ENCODE results near the gene MMP25.
"Not testable (repeated sequence)": the region's sequence is repeated elsewhere in the genome, so short reads cannot be mapped to it uniquely, and the experiment has no call there.

Gene MMP25

DNA sequence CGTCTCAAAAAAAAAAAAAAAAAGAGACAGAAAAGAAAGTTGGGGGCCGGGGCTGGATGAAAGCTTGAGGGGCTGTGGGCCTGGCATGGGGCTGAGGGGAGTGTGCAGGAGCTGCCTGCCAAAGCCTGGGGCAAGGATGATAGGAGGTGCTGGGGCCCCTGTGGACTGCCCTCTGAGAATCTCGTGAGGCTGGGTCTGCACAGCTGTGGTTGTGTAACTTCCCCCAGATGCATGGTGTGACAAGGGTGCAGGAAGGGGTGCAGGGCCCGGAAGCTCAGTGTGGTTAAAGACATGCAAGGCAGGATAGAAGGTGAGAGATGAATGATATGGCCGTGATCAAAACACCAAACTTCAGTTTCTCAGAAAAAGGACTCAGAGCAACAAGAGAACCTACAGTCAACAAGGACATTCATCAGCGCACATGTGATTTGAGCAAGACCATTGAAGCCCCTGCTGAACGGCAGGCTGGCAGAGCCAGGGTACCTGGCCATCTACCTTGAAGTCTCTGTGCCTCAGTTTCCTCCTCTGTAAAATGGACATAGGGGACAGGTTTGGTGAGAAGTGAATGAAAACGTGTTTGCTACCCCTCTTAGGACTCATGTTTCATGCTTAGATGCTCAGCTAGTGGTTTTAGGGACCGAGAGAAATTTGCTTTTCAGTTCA lies 28.6 kb downstream of the MMP25 start:
- no peak for DNase-seq

DNA sequence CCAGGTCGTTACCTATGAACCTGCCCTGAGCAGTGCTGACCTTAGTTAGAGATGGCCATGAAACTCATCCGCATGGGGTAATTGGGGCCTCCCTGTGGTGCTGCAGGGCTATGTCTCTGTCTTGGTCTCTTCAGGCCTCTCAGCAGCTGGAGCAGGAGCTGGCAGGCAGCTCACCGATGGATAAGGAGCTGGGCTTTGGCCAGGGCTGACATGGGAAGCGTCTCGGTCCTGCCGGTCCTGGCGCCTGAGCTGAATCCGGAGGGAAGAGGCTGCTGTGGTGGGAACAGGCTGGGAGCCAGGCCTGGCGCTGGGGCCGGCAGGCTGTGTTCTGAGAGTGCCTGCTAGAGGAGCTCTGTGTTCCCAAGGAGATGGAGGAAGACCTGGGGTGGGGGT lies 29.2 kb downstream of the MMP25 start:
- no peak for DNase-seq

DNA sequence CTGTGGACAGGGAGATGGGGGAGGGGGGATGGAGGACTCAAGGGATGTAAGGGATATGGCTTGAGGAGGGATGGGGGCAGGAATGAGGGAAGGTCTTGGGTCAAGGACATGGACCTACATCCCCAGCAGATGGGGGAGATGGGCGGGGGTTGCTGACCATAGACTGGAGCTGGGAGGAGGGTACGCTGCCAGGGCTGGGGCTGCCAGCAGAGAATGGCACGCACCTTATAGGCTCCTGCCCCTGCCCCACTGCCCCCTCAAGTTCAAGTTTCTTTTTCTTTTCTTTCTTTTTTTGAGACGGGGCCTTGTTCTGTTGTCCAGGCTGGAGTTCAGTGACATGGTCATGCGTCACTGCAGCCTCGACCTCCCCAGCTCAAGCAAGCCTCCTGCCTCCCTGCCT lies 29.6 kb downstream of the MMP25 start:
- not testable (repeated sequence) for DNase-seq

DNA sequence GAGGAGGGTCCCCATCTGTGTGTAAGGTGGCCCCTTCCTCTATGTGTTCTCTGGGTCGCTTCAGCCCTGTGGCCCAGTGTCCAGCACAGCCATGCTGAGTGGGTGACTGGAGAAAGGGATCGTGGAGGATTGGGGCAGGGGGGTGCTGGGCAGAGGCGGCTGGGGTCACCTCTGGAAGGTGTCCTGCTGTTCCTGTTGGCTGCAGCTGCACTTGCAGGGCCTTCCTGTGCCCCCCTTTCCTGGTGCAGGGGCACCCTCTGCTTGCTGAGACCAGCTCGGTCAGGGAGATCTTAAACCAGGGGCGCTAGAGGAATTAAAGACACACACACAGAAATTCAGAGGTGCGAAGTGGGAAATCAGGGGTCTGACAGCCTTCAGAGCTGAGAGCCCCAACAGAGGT lies 30.2 kb downstream of the MMP25 start:
- DNase-seq = no peak

DNA sequence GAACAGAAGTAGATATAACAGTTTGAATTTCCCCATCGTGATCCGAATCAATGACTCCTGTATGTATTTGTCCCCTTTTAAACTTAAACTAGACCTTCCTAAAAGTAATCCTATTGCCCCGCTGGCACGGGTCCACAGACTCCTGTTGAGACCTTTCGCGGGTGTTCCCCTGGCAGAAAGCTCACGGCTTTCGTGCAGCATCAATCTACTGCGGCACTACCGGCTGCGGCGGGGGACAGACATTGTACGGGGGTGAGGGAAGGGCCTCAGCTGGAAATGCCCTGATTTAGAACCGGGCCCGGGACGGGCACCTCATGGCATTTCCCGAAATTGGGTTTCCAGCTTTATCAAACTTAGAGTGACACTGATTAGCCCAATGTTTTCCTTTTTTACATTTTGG lies 33.7 kb downstream of the MMP25 start:
- DNase-seq = no peak

DNA sequence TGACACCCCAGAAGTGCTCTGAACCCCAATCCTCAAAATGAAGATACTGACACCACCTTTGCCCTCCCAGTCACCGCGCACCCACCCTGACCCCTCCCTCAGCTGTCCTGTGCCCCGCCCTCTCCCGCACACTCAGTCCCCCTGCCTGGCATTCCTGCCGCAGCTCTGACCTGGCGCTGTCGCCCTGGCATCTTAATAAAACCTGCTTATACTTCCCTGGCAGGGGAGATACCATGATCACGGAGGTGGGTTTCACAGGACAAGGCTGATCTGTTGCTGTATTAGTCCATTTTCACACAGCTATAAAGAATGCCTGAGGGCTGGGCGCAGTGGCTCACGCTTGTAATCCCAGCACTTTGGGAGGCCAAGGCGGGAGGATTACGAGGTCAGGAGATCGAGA lies 35.6 kb downstream of the MMP25 start:
- DNase-seq = not testable (repeated sequence)

DNA sequence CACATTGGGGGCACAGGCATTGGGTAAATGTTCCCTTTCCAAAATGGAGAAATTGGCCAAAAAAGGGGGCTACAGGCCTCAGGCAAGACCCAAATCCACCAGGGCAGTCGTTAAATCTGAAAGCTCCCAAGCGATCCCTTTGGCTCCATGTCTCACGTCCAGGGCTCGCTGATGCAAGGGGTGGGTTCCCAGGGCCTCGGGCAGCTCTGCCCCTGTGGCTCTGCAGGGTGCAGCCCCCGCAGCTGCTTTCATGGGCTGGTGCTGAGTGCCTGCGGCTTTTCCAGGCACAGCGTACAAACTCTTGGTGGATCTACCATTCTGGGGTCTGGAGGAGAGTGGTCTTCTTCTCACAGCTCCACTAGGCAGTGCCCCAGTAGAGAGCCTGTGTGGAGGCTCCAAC lies 37.0 kb downstream of the MMP25 start:
- not testable (repeated sequence) for DNase-seq

DNA sequence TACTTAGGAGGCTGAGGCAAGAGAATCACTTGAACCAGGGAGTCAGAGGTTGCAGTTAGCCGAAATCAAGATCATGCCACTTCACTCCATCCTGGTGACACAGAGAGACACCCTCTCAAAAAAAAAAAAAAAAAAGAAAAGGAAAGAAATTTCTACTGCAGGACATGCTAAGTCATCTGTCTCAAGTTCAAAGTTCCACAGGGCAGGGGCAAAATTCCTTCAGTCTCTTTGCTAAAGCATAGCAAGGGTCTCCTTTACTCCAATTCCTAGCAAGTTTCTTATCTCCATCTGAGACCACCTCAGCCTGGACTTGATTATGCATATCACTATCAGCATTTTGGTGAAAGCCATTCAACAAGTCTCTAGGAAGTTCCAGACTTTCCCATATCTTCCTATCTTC lies 38.1 kb downstream of the MMP25 start:
- no peak for DNase-seq

DNA sequence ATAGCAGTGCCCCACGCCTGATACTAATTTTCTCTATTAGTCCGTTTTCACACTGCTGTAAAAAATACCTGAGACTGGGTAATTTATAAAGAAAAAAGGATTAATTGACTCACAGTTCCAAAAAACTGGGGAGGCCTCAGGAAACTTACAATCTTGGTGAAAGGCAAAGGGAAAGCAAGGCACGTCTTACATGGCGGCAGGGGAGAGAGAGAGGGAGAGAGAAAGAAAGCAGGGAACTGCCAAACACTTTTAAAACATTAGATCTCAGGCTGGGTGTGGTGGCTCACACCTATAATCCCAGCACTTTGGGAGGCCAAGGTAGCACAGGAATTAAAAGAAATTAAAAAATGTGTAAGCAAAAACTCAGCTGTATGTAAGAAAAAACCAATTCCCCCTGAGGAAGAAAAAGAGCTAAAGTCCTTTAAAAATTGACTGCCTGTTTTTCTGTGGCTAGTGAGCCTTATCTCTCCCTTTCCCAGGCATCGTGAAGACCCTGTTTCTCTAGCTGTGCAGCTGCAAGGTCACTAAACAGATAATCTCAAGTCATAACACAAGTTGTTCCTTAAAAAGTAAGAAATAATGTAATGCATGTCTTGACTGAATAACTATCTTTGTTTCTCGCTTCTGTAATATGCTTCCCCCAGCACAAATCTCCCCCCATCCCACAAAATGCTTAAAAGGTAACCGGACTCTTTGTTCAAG lies 38.8 kb downstream of the MMP25 start:
- no peak for DNase-seq

DNA sequence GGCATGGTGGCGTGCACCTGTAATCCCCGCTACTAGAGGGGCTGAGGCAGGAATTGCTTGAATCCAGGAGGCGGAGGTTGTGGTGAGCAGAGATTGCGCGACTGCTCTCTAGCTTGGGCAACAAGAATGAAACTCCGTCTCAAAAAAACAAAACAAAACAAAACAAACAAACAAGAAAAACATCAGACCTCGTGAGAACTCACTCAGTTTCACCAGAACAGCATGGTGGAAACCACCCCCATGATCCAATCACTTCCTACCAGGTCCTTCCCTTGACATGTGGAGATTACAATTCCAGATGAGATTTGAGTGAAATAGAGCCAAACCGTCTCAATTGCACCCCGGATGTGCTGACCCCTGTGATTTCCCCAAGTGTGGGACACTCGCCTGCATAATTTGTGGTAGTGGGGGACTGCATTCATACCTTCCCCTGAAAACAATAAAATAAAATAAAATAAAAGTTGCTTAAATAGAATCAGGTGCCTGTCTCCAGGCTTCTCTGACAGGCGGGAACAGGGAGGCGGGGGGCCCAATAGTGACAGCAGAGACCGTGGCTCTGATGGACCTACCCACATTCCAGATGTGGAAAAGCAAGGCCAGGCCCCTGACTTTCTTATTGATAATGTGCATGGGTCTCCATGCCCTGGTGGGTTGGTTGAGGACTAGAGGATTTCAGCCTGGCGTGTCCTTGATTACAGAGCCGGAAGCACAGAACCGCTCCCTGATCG lies 39.7 kb downstream of the MMP25 start:
- no peak for DNase-seq

DNA sequence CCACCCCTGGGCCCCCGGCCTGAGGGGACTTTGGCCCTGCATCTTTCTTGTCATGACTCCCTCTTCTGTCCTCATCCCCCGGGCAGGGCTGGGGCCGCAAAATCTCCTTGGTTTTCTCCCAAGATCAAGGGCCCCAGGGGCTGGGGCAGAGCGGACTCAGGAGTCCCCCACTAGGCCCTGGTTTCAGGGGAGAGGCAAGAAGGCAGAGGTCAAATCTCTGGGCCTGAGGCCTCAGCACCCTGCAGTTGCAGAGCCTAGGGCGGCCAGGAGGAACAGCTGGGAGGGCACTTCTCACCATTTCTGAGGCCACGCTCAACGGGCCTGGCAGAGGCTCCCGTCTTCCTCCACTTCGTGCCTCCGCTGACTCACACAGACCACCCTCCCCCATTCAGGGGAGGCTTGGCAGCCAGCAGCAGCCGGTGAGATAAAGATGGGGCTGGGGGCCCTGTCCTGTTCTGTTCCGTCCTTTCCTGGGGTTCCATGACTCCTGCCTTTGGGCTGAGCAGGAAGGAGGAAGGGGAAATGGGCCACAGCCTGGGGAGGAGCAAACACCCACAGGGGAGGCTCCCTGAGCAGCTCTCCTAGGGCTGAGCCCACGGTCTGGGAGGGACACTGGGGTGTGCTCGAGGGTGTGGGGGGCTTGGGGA lies 40.4 kb downstream of the MMP25 start:
- no peak for DNase-seq

DNA sequence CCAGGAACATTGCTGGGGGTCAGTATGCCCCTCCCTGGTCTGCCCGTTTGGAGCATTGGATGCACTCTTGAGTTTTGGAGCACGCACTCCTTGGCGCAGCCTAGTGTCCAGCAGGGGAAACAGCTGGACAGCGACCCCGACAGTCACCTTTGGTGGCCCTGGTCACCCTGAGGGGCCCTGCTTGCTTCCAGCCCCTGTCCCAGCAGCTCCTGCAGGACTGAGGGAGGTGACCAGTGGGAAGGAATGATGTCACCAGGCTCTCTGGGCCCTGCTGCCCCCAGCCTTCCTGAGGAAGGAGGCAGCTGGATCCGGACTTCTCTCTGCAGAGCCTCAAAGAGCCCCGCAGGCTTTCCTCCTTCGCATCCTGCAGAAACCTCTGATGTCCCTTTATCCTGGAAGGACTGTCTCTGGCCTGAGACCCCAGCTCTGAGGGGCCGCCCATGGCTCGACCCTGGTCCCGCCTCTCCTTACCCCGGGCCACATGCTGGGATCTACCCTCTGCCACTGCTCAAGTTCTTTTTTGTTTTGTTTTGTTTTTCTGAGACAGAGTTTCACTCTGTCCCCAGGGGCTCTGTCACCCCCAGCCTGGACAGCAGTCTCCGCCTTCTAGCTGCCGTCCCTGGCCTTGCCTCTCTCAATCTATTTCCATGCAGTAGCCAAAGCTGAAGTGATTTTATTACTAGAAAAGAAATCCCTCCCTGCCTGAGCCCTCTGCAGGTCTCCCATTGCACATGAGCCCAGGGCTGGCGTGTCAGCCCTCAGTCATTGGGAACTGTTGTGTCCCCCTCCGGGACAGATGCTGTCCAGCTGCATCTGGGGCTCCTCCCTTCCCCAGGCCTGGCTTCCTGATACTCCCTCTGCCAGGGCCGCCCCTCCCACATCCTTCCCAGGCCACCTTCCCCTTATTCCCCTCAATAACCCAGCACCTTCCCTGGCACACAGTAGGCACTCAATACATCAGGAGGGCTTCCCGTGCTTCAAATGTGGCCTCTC lies 41.2 kb downstream of the MMP25 start:
- DNase-seq = no peak

DNA sequence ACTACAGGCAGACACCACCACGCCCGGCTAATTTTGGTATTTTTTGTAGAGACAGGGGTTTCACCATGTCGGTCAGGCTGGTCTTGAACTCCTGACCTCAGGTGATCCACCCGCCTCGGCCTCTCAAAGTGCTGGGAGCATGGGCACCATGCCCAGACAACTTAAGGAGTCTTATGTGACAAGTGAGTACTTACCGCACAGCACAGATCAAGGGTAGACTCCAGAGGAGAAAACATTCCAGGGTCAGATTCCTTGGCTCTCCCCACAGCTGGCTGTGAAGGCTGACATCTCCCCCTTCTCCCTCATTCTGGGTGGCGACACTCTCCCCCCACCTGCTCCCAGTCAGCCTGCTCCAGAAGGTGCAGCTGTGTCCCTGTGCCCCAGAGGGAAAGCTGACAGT lies 42.1 kb downstream of the MMP25 start:
- DNase-seq = no peak

DNA sequence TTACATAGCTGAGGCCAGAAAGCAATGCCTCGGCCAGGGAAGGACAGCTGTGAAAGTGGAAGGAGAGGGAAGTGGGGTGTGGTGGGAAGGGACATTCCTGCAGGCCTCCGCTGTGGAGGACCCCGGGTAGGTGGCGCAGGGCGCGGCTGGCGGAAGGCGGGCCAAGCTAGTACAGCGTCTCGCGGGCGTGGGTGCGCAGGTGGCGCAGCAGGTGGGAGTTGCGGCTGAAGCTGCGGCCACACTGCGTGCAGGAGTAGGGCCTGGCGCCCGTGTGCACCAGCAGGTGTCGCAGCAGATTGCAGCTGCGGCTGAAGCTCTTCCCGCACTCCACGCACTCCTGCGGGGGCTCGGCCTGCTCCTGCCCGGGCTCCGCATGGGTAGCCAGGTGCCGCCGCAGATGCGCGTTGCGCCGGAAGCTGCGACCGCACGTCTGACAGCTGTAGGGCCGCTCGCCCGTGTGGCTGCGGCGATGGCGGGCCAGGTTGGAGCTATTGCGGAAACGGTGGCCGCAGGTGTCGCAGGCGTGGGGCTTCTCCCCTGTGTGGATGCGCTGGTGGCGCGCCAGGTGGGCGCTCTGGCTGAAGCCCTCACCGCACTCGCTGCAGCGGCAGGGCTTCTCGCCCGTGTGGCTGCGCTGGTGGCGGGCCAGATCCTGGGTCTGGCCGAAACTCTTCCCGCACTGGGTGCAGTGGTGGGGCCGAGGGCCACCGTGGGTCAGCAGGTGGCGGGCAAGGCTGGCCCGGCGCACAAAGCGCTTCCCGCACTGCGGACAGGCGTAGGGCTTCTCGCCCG lies 42.8 kb downstream of the MMP25 start:
- DNase-seq = no peak

DNA sequence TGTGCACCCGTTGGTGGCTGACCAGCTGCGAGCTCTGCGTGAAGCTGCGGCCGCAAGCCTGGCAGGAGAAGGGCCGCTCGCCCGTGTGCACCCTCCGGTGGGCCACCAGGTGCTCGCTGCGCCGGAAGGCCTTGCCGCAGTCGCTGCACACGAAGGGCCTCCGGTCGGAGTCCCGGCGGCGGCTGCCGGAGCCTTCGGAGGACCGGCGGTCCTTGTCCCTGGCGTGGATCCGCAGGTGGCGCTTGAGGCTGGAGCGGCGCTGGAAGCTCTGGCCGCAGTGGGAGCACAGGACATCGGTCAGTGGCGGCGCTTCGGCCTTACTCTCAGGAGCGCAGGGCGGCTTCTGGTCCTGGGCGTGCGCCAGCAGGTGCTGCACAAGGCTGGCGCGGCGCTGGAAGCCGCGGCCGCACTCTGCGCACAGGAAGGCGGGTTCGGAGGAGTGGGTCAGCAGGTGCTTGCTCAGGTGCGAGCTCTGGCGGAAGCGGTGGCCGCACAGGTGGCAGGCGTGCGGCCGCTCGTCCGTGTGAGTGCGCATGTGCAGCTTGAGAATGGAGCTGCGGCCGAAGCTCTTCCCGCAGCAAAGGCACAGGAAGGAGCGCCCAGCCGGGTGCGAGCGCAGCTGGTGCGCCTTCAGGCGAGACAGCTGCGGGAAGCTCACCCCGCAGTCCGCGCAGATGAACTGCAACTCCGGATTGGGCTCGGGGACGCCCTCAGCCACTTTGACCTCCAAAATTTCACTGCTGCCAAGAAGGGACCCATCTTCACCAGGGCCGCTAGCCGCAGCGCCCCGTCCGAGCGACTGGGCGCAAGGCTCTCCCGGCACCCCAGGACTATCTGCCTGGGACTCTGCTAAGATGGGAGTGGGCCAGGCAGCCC lies 43.6 kb downstream of the MMP25 start:
- peak; percentile 32 for DNase-seq

DNA sequence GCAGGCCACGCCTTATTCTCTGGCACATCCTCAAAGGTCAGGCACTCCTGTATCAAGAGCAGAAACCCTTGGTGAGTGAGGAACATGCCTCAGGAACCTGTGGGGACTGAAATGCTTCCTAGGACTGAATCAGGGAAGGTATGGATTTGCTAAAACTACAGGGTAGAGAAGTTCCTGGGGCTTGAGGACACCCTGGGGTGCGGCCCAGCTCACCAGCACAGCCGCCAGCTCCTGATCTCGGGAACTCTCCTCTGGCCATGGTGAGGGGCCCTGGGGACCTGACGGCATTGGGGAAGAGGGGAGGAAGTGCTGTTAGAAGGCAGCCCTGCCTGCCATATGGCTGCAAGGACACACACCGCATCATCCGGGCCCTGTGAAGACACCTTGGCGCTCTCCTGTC lies 45.2 kb downstream of the MMP25 start:
- DNase-seq = no peak

DNA sequence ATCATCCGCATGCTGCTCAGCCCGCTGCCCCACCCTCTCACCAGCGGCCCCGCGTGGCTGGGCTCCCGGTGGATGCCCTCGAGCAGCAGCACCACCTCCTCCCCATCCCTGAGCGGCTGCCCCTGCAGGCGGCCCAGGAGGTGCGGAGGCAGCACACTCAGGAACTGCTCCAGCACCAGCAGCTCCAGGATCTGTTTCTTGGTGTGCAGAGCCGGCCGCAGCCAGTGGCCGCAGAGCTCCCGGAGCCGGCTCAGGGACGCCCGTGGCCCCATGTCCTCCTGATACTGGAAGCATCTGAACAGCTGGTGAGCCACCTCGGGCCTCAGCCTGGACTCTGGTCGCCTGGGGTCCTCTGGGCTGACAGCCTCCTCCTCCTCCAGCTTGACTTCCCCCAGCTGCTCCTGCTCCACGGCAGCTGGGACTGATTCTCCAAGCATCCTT lies 46.2 kb downstream of the MMP25 start:
- no peak for DNase-seq

DNA sequence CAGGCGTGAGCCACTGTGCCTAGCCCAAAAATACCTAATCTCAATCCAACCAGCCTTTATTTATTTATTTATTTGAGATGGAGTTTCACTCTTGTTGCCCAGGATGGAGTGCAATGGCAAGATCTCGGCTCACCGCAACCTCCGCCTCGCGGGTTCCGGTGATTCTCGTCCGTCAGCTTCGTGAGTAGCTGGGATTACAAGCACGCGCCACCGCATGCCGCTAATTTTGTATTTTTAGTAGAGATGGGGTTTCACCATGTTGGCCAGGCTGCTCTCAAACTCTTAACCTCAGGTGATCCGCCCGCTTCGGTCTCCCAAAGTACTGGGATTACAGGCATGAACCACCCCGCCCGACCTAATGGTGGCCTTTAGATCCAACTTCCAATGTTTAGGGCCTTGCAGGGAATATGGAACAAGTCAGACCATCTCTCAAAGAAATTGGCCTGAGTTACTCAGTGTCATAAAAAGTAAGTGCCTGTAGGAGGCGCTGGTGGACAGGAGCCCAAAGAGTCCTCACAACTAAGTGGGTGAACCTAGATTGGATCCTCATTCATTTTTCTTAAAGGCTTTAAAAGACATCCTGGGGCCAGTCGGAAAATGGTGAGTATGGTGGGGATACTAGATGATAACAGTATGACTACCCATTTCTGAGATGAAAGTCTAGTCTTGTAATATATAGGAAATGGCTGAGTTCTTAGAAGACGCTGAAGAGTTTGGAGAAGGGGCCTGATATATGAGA lies 48.1 kb downstream of the MMP25 start:
- peak; percentile 35 for DNase-seq

DNA sequence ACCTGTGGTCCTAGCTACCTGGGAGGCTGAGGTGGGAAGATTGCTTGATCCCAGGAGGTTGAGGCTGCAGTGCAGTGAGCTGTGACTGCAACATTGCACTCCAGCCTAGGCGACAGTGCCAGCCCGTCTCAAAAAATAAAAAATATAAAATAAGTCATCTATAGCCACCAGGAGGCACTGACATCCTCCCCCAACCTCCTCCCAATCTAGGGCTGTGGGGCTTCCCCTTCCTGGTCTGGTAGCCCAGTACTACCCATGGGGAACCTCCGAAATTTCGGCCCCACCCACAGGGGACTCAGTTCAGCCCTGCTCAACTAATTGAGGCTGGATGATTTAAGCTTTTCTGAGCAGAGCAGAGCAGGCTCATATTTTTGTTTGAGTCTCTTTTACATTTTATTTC lies 49.5 kb downstream of the MMP25 start:
- no peak for DNase-seq

DNA sequence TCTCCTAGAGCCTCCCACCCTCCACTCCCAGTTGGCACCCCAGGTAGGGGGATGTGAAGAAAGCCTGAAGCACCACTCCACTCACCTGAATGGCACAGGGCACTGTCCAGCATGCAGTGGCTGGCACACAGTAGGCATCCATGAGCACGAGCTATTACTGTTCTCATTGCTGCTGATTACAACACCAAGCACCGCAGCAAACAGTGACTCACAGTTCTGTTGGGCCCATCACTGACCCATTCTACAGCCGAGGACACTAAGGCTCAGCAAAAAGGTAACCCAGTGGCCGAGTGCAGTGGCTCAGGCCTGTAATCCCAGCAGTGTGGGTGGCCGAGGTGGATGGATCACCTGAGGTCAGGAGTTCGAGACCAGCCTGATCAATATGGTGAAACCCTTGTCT lies 50.0 kb downstream of the MMP25 start:
- no peak for DNase-seq
